ENCODE results near the gene EVI2B. TPM values are rescaled to one million over a fixed set of nuclear protein-coding genes. Genes with fewer than 3 reads are reported as not detected.

Gene EVI2B
- total RNA-seq, 1 experiment from 2014 or later = 0.37 TPM

DNA sequence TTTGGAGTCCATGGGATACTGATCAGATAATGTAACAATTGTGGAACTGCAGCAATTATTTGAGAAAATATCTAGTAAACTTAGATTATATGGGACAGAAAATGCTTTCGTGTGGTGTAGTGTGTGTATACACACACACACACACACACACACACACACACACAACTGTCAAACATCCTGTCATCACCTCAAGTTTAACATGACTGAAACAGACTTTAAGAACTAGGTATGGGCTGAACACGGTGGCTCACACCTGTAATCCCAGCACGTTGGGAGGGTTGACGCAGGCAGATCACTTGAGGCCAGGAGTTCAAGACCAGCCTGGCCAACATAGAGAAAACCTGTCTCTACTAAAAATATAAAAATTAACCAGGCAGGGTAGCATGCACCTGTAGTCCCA lies 8.1 kb upstream of the EVI2B start:
- Mint-ChIP-seq H3K27me3 (ENCODE audit: low read depth) (no peaks in the 10 kb centered on the region), H3K36me3 (no peaks in the 10 kb centered on the region), H3K9me3 (no peaks in the 10 kb centered on the region), H3K4me3 (no peak overlapping the region), H3K27ac (no peak overlapping the region), H3K4me1 (peaks cover 9% of the 10 kb centered on the region)
- POLR2A ChIA-PET = no interaction called here
- no peak for TF ChIP-seq NR1H2 (CRISPR knock-in tag; IDR thresholded peaks at IDR 0.05)
- TF ChIP-seq GTF2I (CRISPR knock-in tag; conservative IDR thresholded peaks at IDR 0.05) = no peak
- TF ChIP-seq IRF2 (CRISPR knock-in tag; IDR thresholded peaks at IDR 0.05; ENCODE audit: borderline replicate concordance, low read depth) = no peak
- no peak for TF ChIP-seq ZBTB21 (CRISPR knock-in tag; IDR thresholded peaks at IDR 0.05; ENCODE audit: borderline replicate concordance)
- TF ChIP-seq HMGA2 (CRISPR knock-in tag; IDR thresholded peaks at IDR 0.05) = no peak
- no peak for TF ChIP-seq NR2C2 (CRISPR knock-in tag; IDR thresholded peaks at IDR 0.05)
- no peak for TF ChIP-seq HMGXB4 (CRISPR knock-in tag; IDR thresholded peaks at IDR 0.05)
- TF ChIP-seq ZNF416 (CRISPR knock-in tag; IDR thresholded peaks at IDR 0.05) = no peak
- ATAC-seq = no peak
- no peak for DNase-seq (ENCODE audit: low spot score)
- CTCF ChIA-PET = no interaction called here

GRCh38 chr17:31321481-31321880 lies 7.6 kb upstream of the EVI2B start, which contains the start of gene EVI2A:
Gene EVI2A (minus strand): TSS chr17:31321622. CDS start chr17:31319013, 2,609 bp downstream.
- Mint-ChIP-seq H3K4me1 (peaks cover 9% of the 10 kb centered on the region), H3K27ac (no peak within 1 kb of the TSS), H3K4me3 (no peak within 1 kb of the TSS), H3K9me3 (no peaks in the 10 kb centered on the region), H3K36me3 (no peaks in the 10 kb centered on the region), H3K27me3 (ENCODE audit: low read depth) (no peaks in the 10 kb centered on the region)
- DNase-seq (ENCODE audit: low spot score) = no peak
- TF ChIP-seq ZNF121 (CRISPR knock-in tag; IDR thresholded peaks at IDR 0.05) (no peak), NFYB (CRISPR knock-in tag; conservative IDR thresholded peaks at IDR 0.05; ENCODE audit: low read depth) (no peak), NFATC4 (CRISPR knock-in tag; IDR thresholded peaks at IDR 0.05) (no peak), NFE2L1 (CRISPR knock-in tag; IDR thresholded peaks at IDR 0.05) (no peak), ZBTB21 (CRISPR knock-in tag; IDR thresholded peaks at IDR 0.05; ENCODE audit: borderline replicate concordance) (no peak), ZNF232 (CRISPR knock-in tag; IDR thresholded peaks at IDR 0.05) (no peak), MYBL2 (CRISPR knock-in tag; IDR thresholded peaks at IDR 0.05) (no peak), RORB (CRISPR knock-in tag; IDR thresholded peaks at IDR 0.05) (no peak), MAX (CRISPR knock-in tag; IDR thresholded peaks at IDR 0.05) (no peak), NR2C2 (CRISPR knock-in tag; IDR thresholded peaks at IDR 0.05) (no peak), KAT7 (CRISPR knock-in tag; IDR thresholded peaks at IDR 0.05; ENCODE audit: borderline replicate concordance) (no peak), E2F5 (CRISPR knock-in tag; IDR thresholded peaks at IDR 0.05) (no peak), PRRX2 (CRISPR knock-in tag; IDR thresholded peaks at IDR 0.05) (no peak), ETV6 (CRISPR knock-in tag; IDR thresholded peaks at IDR 0.05) (no peak), OVOL2 (CRISPR knock-in tag; IDR thresholded peaks at IDR 0.05; ENCODE audit: borderline replicate concordance) (no peak)
- TF ChIP-seq, protein P1, sequence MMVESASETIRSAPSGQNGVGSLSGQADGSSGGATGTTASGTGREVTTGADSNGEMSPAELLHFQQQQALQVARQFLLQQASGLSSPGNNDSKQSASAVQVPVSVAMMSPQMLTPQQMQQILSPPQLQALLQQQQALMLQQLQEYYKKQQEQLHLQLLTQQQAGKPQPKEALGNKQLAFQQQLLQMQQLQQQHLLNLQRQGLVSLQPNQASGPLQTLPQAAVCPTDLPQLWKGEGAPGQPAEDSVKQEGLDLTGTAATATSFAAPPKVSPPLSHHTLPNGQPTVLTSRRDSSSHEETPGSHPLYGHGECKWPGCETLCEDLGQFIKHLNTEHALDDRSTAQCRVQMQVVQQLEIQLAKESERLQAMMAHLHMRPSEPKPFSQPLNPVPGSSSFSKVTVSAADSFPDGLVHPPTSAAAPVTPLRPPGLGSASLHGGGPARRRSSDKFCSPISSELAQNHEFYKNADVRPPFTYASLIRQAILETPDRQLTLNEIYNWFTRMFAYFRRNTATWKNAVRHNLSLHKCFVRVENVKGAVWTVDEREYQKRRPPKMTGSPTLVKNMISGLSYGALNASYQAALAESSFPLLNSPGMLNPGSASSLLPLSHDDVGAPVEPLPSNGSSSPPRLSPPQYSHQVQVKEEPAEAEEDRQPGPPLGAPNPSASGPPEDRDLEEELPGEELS (CRISPR knock-in tag; IDR thresholded peaks at IDR 0.05) = no peak
- TF ChIP-seq, protein P2, sequence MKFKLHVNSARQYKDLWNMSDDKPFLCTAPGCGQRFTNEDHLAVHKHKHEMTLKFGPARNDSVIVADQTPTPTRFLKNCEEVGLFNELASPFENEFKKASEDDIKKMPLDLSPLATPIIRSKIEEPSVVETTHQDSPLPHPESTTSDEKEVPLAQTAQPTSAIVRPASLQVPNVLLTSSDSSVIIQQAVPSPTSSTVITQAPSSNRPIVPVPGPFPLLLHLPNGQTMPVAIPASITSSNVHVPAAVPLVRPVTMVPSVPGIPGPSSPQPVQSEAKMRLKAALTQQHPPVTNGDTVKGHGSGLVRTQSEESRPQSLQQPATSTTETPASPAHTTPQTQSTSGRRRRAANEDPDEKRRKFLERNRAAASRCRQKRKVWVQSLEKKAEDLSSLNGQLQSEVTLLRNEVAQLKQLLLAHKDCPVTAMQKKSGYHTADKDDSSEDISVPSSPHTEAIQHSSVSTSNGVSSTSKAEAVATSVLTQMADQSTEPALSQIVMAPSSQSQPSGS (CRISPR knock-in tag; IDR thresholded peaks at IDR 0.05; ENCODE audit: borderline replicate concordance, low read depth) = no peak
- TF ChIP-seq, protein P3, sequence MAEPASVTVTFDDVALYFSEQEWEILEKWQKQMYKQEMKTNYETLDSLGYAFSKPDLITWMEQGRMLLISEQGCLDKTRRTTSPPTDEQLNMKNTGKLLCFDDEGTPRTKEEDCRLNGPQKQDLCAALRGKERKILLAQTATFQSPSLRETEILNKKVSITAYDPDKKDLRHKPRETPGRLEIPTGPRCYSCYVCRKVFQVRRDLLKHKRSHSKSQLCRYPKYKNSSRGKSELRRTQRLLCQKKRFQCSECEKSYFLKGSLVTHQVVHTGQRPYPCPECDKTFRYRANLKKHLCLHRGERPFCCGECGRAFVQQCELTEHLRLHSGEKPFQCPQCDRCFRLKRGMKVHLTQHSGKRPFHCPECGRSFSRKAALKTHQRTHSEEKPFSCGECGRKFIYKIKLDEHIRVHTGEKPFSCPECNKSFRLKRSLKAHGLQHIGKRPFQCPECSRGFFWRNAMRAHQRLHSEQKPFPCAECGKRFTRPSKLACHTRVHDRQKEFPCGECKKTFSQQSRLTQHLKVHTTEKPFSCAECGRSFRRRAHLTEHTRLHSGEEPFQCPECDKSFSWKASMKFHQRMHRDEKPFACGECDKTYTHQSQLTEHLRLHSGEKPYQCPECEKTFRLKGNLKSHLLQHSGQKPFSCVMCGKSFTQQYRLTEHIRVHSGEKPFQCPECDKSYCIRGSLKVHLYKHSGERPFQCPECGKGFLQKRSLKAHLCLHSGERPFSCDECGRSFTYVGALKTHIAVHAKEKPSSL (CRISPR knock-in tag; conservative IDR thresholded peaks at IDR 0.05) = no peak
- TF ChIP-seq, protein P4, sequence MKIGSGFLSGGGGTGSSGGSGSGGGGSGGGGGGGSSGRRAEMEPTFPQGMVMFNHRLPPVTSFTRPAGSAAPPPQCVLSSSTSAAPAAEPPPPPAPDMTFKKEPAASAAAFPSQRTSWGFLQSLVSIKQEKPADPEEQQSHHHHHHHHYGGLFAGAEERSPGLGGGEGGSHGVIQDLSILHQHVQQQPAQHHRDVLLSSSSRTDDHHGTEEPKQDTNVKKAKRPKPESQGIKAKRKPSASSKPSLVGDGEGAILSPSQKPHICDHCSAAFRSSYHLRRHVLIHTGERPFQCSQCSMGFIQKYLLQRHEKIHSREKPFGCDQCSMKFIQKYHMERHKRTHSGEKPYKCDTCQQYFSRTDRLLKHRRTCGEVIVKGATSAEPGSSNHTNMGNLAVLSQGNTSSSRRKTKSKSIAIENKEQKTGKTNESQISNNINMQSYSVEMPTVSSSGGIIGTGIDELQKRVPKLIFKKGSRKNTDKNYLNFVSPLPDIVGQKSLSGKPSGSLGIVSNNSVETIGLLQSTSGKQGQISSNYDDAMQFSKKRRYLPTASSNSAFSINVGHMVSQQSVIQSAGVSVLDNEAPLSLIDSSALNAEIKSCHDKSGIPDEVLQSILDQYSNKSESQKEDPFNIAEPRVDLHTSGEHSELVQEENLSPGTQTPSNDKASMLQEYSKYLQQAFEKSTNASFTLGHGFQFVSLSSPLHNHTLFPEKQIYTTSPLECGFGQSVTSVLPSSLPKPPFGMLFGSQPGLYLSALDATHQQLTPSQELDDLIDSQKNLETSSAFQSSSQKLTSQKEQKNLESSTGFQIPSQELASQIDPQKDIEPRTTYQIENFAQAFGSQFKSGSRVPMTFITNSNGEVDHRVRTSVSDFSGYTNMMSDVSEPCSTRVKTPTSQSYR (CRISPR knock-in tag; IDR thresholded peaks at IDR 0.05) = no peak
- POLR2A ChIA-PET = no interaction called here
- ATAC-seq = 0 out of 2 replicates have a peak, but pooled peaks have one; percentile 30
- CTCF ChIA-PET = no interaction called here

All from WTC11 (cell line).